ENCODE data around the gene MRPL32.

Gene MRPL32

DNA sequence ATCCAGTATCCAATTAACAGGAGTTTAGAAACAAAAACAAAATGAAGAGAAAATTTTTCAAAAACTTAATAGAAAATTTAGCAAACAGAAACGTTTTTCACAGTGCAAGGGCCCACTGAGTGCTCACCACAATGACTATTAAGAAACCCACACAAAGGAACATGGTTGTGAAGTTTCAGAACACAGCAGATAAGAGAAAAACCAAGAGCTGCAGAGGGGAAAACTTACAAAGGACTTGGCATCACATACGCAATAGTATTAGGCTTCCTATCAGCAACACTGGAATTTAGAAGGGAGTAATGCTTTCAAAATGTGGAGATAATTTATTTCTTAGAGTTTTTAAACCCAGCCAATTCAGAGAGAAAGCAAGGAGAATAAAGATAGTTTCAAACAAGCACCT, 18.6 kb upstream of the MRPL32 start:
- ATAC-seq, result no peak
- no peak for TF ChIP-seq ISL1 (CRISPR knock-in tag; IDR thresholded peaks at IDR 0.05)

DNA sequence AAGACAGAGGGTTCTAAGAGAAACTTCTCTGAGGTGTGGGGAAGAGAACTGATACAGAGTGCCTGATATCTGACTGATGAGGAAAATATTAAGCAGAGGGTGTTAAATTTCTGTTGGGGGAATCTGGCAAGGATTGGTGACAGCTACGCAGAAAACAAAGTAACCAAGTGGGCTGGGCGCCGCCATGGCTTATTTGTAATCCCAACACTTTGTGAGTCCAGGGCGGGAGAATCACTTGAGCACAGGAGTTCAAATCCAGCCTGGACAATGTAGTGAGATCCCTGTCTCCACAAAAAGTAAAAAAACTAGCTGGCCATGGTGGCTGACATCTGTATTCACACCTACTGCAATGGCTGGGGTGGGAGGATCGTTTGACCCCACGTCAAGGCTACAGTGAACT, 18.2 kb upstream of the MRPL32 start:
- ATAC-seq, result no peak
- TF ChIP-seq RARB (CRISPR knock-in tag; IDR thresholded peaks at IDR 0.05), result no peak
- TF ChIP-seq, protein P1, sequence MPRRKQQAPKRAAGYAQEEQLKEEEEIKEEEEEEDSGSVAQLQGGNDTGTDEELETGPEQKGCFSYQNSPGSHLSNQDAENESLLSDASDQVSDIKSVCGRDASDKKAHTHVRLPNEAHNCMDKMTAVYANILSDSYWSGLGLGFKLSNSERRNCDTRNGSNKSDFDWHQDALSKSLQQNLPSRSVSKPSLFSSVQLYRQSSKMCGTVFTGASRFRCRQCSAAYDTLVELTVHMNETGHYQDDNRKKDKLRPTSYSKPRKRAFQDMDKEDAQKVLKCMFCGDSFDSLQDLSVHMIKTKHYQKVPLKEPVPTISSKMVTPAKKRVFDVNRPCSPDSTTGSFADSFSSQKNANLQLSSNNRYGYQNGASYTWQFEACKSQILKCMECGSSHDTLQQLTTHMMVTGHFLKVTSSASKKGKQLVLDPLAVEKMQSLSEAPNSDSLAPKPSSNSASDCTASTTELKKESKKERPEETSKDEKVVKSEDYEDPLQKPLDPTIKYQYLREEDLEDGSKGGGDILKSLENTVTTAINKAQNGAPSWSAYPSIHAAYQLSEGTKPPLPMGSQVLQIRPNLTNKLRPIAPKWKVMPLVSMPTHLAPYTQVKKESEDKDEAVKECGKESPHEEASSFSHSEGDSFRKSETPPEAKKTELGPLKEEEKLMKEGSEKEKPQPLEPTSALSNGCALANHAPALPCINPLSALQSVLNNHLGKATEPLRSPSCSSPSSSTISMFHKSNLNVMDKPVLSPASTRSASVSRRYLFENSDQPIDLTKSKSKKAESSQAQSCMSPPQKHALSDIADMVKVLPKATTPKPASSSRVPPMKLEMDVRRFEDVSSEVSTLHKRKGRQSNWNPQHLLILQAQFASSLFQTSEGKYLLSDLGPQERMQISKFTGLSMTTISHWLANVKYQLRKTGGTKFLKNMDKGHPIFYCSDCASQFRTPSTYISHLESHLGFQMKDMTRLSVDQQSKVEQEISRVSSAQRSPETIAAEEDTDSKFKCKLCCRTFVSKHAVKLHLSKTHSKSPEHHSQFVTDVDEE (CRISPR knock-in tag; IDR thresholded peaks at IDR 0.05), result no peak
- TF ChIP-seq, protein P2, sequence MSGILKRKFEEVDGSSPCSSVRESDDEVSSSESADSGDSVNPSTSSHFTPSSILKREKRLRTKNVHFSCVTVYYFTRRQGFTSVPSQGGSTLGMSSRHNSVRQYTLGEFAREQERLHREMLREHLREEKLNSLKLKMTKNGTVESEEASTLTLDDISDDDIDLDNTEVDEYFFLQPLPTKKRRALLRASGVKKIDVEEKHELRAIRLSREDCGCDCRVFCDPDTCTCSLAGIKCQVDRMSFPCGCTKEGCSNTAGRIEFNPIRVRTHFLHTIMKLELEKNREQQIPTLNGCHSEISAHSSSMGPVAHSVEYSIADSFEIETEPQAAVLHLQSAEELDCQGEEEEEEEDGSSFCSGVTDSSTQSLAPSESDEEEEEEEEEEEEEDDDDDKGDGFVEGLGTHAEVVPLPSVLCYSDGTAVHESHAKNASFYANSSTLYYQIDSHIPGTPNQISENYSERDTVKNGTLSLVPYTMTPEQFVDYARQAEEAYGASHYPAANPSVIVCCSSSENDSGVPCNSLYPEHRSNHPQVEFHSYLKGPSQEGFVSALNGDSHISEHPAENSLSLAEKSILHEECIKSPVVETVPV (CRISPR knock-in tag; IDR thresholded peaks at IDR 0.05), result no peak
- no peak for TF ChIP-seq ZNF8 (CRISPR knock-in tag; IDR thresholded peaks at IDR 0.05)
- TF ChIP-seq, protein P3, sequence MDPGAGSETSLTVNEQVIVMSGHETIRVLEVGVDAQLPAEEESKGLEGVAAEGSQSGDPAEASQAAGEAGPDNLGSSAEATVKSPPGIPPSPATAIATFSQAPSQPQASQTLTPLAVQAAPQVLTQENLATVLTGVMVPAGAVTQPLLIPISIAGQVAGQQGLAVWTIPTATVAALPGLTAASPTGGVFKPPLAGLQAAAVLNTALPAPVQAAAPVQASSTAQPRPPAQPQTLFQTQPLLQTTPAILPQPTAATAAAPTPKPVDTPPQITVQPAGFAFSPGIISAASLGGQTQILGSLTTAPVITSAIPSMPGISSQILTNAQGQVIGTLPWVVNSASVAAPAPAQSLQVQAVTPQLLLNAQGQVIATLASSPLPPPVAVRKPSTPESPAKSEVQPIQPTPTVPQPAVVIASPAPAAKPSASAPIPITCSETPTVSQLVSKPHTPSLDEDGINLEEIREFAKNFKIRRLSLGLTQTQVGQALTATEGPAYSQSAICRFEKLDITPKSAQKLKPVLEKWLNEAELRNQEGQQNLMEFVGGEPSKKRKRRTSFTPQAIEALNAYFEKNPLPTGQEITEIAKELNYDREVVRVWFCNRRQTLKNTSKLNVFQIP (CRISPR knock-in tag; IDR thresholded peaks at IDR 0.05; ENCODE audit: borderline replicate concordance, low read depth), result no peak
- TF ChIP-seq ZNF70 (CRISPR knock-in tag; IDR thresholded peaks at IDR 0.05), result no peak
- TF ChIP-seq ZFP3 (CRISPR knock-in tag; IDR thresholded peaks at IDR 0.05), result no peak
- no peak for TF ChIP-seq ISL1 (CRISPR knock-in tag; IDR thresholded peaks at IDR 0.05)
- TF ChIP-seq, protein P4, sequence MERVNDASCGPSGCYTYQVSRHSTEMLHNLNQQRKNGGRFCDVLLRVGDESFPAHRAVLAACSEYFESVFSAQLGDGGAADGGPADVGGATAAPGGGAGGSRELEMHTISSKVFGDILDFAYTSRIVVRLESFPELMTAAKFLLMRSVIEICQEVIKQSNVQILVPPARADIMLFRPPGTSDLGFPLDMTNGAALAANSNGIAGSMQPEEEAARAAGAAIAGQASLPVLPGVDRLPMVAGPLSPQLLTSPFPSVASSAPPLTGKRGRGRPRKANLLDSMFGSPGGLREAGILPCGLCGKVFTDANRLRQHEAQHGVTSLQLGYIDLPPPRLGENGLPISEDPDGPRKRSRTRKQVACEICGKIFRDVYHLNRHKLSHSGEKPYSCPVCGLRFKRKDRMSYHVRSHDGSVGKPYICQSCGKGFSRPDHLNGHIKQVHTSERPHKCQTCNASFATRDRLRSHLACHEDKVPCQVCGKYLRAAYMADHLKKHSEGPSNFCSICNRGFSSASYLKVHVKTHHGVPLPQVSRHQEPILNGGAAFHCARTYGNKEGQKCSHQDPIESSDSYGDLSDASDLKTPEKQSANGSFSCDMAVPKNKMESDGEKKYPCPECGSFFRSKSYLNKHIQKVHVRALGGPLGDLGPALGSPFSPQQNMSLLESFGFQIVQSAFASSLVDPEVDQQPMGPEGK (CRISPR knock-in tag; IDR thresholded peaks at IDR 0.05; ENCODE audit: borderline replicate concordance), result no peak
- TF ChIP-seq OSR1 (CRISPR knock-in tag; IDR thresholded peaks at IDR 0.05), result no peak
- TF ChIP-seq BACH2 (CRISPR knock-in tag; IDR thresholded peaks at IDR 0.05; ENCODE audit: borderline replicate concordance), result no peak
- no peak for TF ChIP-seq GLIS3 (CRISPR knock-in tag; IDR thresholded peaks at IDR 0.05)
- TF ChIP-seq PPARA (CRISPR knock-in tag; IDR thresholded peaks at IDR 0.05; ENCODE audit: borderline replicate concordance), result no peak
- TF ChIP-seq CSDC2 (CRISPR knock-in tag; IDR thresholded peaks at IDR 0.05), result no peak
- TF ChIP-seq ARNTL (CRISPR knock-in tag; IDR thresholded peaks at IDR 0.05; ENCODE audit: borderline replicate concordance, low read depth), result no peak
- TF ChIP-seq ZFP30 (CRISPR knock-in tag; IDR thresholded peaks at IDR 0.05), result no peak
- TF ChIP-seq ESRRG (CRISPR knock-in tag; IDR thresholded peaks at IDR 0.05), result no peak
- no peak for TF ChIP-seq ZC3H10 (CRISPR knock-in tag; IDR thresholded peaks at IDR 0.05)
- TF ChIP-seq, protein P5, sequence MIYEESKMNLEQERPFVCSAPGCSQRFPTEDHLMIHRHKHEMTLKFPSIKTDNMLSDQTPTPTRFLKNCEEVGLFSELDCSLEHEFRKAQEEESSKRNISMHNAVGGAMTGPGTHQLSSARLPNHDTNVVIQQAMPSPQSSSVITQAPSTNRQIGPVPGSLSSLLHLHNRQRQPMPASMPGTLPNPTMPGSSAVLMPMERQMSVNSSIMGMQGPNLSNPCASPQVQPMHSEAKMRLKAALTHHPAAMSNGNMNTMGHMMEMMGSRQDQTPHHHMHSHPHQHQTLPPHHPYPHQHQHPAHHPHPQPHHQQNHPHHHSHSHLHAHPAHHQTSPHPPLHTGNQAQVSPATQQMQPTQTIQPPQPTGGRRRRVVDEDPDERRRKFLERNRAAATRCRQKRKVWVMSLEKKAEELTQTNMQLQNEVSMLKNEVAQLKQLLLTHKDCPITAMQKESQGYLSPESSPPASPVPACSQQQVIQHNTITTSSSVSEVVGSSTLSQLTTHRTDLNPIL (CRISPR knock-in tag; IDR thresholded peaks at IDR 0.05; ENCODE audit: low read depth), result no peak

DNA sequence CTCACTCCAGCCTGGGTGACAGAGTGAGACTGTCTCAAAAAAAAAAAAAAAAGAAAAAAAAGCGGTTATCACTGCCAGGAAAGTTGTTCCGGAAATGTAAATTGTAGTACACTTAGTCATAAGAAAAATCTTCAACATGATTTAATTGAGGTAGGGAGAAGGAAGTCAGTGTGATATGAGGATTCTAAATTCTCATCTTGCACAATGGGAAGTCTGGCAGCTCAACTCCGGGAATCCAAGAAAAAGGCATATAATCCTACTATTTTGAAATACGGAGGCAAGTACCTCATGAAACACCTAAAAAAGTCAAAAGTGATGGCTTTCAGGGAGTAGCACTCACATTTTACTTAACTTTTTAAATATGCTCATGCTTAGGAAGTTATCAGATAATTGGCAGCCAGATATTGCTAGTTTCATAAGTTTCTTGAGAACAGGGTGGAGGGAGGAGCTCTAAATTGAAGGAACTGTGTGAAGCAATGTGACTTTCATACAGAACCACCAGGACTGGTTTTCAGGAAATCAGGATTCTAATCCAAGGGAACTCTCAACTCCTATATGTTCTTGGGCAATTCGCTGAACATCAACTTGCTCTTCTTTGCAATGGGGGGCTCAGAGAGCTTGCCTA, 17.6 kb upstream of the MRPL32 start:
- no peak for ATAC-seq
- TF ChIP-seq TCF4 (CRISPR knock-in tag; IDR thresholded peaks at IDR 0.05; ENCODE audit: borderline replicate concordance) (no peak), ZC3H10 (CRISPR knock-in tag; IDR thresholded peaks at IDR 0.05) (no peak), ZFP30 (CRISPR knock-in tag; IDR thresholded peaks at IDR 0.05) (no peak), ISL1 (CRISPR knock-in tag; IDR thresholded peaks at IDR 0.05) (no peak), TOX (CRISPR knock-in tag; IDR thresholded peaks at IDR 0.05; ENCODE audit: borderline replicate concordance) (no peak), BACH2 (CRISPR knock-in tag; IDR thresholded peaks at IDR 0.05; ENCODE audit: borderline replicate concordance) (no peak), GLIS3 (CRISPR knock-in tag; IDR thresholded peaks at IDR 0.05) (no peak), PPARA (CRISPR knock-in tag; IDR thresholded peaks at IDR 0.05; ENCODE audit: borderline replicate concordance) (no peak), ZNF565 (CRISPR knock-in tag; conservative IDR thresholded peaks at IDR 0.05; ENCODE audit: low read depth) (no peak), CSDC2 (CRISPR knock-in tag; IDR thresholded peaks at IDR 0.05) (no peak), RARB (CRISPR knock-in tag; IDR thresholded peaks at IDR 0.05) (no peak), ZFP3 (CRISPR knock-in tag; IDR thresholded peaks at IDR 0.05) (no peak), ZNF70 (CRISPR knock-in tag; IDR thresholded peaks at IDR 0.05) (no peak), ESRRG (CRISPR knock-in tag; IDR thresholded peaks at IDR 0.05) (no peak)
- TF ChIP-seq, protein P1 (CRISPR knock-in tag; IDR thresholded peaks at IDR 0.05), result no peak
- TF ChIP-seq, protein P4 (CRISPR knock-in tag; IDR thresholded peaks at IDR 0.05; ENCODE audit: borderline replicate concordance), result no peak
